Measurements from ENCODE around the gene ST8SIA4. TPM values are rescaled to one million over a fixed set of nuclear protein-coding genes. Genes with fewer than 3 reads are reported as not detected.

The ST8SIA4 gene, protein sequence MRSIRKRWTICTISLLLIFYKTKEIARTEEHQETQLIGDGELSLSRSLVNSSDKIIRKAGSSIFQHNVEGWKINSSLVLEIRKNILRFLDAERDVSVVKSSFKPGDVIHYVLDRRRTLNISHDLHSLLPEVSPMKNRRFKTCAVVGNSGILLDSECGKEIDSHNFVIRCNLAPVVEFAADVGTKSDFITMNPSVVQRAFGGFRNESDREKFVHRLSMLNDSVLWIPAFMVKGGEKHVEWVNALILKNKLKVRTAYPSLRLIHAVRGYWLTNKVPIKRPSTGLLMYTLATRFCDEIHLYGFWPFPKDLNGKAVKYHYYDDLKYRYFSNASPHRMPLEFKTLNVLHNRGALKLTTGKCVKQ
- 6.7 TPM for polyA plus RNA-seq (ENCODE audit: insufficient read length)

DNA sequence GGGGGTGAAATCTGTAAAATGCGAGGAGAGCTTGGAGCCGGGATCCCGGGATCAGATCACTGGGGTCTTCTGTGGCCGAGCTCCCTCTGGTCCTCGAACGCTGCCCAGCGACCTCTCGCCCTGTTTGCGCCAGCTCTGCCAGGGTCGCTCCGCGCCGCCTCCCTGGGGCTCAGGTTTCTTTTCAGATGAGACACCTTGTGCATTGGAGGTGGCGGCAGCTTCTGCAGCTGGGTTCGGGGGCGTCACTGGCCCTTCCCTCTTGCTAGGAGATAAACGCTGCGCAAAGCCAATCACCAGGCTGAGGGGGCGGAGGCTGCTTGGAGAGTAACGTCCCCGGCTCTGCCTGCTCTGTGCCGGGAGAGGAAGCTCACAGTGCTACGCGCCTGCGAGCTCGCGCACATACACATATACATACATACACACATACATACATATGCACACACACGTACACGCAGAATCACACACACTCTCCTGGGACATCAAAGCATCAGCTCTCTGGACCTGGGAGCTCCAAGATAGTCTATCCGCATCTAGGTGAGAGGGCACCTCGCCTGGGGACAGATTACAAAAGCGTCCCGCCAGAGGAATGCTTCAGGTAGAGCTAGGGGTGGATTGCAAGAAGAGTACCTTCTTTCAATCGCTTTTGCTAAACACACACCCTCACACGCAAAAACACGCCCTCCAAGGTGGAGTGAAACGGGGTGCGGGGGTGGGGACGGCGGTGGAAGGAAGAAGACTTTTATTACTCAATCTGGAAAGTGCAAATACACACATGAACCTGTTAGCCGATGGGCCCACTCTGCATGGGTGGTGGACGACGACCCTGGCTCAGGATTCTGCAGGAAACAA, at the start of gene ST8SIA4:
ST8SIA4 (minus strand) TSS at position 244 of the 849 bp plus-strand sequence. CDS start 327 bp downstream, outside the sequence.
- DNase-seq: peak; percentile 83

DNA sequence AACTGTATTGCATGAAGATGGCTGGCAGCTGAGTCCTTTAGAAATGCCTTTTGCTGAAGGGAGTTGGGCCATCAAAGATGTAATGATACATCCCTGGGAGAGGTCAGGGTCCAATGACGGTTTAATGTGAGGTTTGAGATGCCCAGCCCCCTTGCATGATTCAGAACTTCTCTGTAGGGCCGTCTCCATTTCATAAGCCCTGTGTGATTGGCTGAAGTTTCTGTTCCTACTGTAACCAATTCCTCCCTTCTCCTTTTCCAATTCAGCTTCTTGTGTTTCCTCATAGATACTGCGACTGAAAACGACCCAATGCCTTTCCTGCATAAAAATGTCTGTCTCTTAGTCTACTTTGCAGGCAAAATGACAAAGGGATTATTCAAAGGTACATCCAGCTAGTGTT, 47.9 kb upstream of the ST8SIA4 start:
- DNase-seq: no peak

DNA sequence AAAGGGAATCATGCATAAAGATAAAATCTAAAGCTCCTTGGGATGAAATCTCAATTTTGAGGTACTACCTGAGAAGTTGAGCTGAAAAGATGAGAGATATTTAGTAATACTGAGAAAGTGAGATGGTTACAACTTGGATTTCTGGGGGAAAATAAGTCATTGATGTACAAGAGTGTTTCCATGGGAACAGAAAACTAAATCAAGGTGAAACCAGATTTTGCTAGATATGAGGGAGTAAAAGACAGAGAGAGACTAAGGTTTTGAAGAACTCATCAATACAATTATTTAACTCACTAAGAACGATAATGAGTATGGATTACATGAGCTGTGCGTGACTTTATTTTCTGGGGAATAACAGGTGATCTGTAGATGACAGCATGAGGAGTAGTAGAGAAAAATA, 10.2 kb upstream of the ST8SIA4 start:
- no peak for DNase-seq

DNA sequence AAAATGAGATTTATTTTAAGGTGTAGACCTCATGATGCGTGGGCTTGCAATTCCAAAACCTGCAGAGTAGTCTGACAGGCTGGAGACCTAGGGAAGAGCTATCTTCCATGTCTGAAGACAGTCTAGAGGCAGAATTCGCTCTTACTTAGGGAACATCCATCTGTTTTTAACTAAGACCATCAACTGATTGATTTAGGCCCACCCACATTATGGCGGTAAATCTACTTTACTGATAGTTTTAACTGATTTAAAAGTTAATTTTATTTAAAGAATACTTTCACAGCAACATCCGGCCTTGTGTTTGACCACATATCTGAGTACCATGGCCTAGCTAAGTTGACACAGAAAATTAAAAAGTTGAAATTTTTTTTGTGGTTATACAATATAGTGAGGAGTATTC, 6.0 kb upstream of the ST8SIA4 start:
- no peak for DNase-seq

DNA sequence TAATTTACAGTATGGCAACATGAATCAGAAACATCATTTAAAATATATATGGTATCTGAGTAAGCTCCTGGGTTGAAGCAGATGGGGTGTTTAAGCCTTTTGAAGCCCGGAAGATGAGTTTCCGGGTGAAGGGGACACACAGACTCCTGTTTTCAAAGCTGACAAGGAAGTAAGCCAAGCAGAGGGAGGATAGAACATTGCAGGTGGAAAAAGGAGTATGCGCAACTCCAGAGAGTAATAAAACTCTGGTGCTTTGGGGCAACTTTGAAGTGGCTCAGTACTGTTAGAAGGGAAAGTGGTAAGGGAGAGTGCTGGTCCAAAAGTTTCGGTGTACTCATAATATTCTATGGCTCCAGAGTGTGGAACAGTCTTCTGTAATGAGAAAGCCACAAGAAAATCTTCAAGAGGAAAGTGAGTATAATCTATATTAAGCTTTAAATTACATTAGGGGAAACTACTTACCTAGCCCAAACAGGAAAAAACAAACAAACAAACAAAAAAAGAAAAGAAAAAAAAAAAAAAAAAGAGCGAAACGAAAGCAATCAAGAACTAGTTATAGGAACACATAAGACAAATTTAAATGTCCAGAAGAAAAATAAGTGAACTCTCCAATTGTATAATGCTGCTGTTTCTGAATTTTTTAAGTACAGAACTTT, 2.3 kb upstream of the ST8SIA4 start:
- no peak for DNase-seq

DNA sequence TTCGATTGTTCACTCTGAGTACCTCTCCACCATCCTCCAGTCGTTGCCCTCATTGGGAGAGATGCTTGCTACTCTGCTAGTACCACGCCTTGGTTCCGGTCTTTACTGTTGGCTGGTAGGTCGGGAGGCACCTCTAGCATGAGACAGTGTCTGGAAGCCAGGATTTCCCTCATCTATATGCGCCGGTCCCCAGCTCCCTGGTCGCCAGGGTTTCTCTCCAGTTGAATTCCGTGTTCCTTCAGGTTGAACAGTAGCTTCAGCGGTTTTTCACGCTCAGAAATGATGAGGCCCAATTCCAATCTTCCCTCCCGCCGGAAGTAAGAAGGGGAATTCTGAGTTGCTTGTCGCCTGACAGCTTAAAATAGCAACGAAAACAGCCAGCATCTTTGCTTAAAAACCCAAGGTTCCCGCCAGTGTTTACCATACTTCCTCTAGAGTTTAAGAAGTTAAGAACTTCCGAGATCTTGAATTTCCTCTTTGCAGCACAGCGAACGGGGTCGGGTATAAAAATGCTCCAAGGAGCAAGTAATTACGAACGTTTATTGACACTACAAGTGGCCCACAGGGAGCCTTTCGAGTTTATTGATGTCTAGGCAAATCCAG, 1.3 kb upstream of the ST8SIA4 start:
- no peak for DNase-seq

DNA sequence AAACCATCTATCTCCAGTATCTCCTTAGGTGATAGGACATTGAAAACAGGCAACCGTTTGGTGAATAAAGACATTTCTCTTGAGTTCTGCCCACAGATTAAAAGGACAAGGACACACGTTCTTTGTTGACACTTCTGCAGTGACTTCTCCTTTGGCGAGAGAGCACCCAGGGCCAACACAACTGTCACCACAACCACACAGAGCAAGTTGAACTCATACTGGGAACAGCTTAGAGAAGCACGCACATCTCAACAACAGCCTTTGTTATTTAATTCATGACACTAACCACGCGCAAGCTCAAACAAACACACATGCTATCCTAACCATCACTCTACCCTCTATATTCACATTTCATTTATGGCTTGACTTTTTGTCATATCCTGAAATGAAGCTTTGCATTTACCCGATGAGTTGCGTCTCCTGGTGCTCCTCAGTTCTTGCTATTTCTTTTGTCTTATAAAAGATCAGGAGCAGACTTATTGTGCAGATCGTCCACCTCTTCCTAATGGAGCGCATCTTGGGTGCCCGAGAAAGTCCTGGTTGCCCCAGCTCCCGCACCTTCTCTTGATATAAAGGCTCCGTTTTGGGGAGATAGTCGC, 543 bp downstream of the ST8SIA4 start:
- DNase-seq: no peak

DNA sequence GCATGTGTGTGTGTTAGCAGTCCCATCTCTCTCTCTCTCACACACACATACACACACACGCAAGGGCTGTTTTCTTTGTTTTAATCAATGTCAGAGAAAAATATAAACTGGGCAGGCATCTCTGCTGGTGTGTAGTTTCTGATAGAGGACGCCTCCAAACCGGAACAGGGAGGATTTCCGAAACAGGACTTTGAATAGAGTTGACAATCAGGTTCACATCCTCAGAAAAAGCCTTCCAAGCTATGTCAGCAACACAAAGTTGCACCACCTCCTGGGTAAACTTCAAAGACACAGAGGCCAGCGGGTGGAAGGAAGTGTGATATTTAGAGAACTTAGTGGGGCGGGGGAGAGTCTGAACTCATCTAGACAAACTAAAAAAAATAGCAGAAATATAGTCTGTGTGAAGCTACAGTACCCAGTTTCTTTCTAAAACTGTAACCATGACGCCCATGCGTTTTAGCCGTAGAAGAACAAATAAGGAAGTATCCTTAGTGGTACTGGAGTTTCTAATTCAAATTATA, 1.2 kb downstream of the ST8SIA4 start:
- no peak for DNase-seq

DNA sequence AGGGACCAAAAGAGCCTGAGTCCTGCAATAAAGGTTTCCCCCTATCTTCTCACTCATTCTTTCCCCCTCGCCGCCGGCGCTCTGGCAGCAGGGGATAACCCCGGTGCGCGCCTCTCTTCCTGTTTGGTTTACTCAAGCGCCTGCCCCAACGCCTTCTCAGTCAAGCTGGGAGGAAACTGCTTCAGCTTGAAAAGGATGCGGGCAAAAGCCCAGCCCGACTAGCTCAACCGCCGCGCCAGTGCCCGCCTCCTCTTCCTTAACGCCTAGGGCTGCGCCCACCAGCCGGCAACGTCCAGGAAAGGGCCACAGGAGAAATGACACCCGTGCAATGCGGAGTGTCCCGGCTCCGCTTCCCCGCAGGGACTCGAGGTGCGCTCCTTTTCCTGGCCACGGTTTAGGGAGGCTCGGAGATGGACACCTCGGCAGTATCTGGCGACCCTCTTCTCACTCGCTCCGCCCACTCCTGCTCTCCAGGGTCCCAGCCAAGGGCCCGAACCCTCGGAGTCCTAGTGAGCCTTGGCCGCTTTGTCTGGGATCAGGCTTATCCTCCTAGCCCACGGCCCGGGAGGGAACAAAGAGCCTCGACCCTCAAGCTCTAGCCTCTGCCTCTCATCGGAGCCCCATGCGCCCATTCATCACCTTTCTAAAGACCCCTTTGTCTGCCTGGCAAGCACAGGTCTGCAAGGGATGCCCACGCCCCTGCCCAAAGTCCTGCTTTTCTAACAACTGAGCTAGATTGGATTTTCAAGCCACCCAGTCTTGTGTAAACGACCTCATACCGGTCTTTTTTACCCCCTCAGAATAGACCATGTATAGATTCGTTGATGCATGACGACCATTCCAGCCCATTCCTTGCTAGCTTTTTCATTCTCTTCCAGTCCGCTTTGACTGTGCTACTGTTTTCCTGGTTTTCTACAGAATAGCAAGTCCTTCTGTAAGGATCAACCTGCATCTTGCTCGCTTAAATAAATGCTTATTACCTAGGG, 2.0 kb downstream of the ST8SIA4 start:
- no peak for DNase-seq

DNA sequence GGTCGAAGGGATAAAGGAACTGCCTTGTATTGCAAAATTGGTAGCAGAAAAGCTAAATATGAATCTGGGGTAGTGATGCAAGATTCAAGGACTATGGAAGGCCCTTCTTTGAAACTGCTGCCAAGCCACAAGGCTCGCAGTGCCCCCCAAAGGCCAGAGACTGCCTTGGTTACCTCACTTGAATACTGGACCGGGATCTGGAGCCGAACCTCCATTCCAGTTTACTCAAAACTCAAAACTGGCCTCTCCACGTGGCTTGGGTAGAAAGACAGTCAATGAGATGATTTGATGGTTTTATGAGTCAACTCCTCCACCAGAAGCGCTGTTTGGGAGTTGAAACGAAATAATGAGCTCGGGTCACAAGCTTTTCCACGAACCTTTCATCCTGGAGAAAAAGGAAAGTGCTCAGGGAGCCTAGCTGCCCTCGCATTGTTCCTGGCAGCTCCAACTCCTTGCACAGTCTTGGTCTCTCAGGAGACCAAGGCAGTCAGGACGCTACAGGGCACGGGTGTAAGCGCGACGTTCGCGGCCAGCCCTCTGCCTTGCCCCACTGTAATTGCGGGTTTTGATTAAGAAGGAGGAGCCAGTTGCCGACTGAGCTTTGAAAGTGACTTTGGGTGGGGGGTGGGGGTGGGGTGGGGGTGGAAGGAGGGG, 2.8 kb downstream of the ST8SIA4 start:
- no peak for DNase-seq

DNA sequence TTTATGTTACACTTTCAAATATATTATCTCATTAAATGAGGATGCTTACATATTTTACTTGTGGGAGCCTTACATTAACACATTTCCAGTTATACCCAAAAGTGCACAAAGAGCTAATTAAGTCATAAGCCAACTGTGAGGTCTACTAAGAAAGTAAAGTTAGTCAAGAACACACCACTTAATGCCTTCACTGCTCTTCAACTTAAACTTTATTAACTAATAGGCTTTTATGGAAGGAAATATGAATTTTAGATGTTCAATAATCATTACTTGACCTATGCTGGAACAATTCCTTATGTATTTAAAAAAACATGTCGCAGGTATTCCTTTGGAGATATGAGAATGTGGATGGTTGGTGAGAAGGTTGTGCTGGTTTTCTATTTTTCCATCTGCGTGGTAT, 3.4 kb downstream of the ST8SIA4 start:
- DNase-seq: no peak

DNA sequence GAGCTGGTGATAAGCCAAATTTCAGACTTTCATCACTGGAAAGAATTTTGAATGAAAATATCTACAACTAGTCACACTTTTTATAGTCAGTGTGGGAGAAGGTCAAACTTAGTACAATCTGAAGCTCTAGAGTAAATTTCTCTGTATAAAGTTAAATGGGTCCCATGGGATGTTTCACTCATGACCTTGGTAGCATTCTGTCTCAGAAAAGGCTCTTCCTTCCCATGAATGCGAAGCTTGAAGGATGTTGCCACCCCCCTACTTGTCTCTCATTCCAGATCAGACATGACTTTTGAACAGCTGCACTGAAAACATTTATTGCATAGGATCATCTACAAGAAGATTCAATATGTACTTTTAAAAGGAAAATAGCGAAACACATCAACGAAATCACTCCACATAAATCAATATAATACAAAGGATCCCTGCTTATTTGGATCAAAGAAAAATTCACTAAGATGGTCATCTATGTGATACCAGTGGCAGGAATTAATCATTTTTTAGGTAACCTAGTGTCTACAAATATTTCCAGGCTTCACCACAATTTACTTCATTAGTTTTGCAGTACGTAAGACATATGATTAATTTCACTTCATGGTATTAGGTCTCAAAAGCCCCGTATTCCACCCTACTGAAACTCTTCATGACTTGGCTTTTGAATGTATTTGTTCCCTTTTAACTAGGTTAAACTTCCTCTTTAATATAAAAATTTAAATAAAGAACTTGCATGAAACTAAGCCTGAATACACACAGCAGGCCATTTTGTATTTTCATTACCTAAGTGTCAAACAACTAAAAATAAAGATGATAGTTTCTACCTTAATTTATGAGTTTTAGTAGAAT, 4.4 kb downstream of the ST8SIA4 start:
- no peak for DNase-seq

DNA sequence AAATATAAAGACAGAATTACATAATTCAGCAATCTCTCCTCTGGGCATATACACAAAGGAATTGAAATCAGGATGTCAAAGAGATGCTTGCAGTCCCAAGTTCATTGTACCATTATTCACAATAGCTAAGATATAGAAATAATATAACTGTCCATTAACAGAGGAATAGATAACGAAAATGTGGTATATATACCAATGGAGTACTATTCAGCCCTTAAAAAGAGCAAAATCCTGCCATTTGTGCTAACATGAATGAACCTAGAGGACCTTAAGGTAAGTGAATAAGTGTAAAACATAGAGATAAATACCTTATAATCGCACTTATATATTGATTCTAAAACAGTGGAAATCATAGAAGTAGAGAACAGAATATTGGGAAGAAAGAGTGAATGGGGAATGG, 7.0 kb downstream of the ST8SIA4 start:
- no peak for DNase-seq

DNA sequence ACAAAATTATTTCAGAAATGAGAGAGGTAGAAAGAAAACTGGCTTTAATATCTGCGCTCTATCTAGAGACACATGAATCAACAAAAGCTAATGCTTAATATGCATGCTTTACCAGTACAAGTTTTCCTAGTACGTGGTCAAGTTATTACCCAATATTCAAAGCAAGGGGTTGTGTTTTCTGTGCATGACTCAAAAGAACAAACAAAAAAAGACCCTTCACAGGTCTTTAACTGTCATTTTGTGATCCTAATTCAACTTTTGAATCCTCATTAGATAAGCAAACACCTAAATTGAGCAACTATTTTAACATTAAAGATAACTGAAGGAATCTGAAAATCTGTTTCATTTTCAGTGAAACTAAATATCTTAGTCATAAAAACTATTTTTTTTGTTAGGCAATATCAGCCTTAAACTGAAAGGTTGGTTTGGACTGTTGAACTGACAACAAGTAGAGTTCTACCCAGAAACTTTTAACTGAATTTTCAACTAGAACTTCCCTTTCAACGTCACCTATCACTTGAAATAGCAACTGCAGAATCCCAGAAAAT, 12.5 kb downstream of the ST8SIA4 start:
- no peak for DNase-seq

DNA sequence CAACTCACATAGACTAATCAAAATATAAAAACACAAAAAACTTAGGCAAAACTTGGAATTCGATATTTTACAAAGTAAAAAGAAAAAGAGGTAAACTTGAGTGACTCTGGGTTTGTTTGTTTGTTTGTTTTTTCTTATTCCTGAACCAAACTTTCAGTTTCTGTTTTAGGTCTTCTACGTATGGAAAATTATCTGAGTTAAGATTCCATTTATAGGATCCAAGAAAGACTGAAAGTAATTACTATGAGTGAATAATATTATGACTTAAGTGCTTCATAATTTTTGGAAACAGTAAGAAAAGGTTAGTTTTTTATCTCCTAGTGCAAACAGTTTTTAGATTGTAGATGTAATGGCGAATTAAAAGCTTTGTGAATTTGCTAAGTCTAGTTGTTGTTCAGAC, 13.2 kb downstream of the ST8SIA4 start:
- no peak for DNase-seq

DNA sequence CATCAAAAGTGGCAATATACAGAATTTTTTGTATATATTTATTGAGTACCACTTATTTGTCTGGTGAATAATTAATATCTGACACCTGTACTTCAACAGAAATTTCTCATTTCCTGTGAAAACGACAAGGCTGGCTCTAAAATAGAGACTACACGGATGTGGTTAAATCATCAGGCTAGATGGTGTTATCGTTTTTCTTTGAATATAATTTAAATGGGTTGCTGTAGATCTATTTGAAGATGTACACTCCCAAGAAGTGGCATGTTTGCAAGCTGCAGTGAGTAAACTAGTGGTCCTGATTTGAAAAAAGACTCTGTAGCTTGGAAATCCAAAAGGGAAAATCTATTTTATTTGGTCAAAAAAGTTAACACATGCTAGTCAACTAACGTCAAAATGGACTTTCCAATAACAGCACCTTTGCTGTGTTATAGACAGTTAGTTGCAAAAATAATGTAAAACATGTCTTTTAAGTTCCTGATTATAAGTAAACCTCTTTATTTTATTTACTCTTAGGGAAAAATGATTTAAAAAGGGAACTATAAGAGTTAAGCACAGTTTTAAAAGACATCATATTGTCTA, 13.8 kb downstream of the ST8SIA4 start:
- DNase-seq: no peak

DNA sequence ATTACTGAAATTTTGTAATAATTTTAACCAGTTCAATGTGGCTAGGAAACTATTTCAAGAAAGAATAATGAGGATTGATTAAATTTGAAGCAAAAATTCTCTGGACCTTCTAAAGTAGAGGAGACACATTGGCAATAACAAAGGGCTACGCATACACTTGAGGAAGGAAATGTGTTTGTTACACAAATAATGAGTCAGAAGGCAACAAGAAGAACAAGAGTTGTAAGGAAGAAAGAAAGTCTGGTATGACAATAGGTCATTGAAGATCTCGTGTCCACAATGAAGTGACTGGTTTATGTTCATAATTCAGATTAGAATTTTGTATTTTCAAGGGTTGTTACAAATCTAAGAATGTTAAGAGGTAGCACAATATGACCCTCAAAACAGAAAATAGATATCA, 25.8 kb downstream of the ST8SIA4 start:
- DNase-seq: no peak

DNA sequence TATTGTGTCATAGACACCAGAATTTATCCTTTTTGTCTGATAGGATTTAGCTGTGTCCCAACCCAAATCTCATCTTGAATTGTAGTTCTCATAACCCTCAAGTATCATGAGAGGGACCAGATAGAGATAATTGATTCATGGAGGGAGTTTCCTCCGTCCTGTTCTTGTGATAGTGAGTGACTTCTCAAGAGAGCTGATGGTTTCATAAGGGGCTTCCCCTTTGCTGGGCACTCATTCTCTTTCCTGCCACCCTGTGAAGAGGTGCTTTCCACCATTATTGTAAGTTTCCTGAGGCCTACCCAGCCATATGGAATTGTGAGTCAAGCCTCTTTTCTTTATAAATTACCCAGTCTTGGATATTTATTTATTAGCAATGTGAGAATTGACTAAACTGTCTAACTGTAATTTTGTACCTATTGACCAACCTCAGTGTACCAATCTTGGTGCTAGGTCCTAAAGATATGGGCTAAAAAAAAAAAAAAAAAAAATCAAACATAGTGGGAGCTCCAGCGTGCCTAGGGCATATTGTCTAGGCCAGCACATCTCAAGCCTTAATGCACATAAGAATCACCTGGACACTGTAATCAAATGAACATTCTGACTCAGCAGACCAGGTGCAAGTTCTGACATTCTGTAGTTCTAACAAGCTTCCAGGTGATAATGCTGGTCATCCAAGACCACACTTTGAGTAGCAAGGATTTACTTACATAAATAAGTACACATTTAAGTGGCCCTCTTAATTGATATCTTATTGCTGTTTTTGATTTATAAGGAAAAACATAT, 30.5 kb downstream of the ST8SIA4 start:
- no peak for DNase-seq
